H9 (cell line): ENCODE data around the gene PNMA8A. TPM values are rescaled to one million over a fixed set of nuclear protein-coding genes. Genes with fewer than 3 reads are reported as not detected.

Source experiments
- DNase-seq: peaks from one replicate; pipeline ENCODE4 v3.0.0-alpha.2; 2017
- H2AFZ ChIP-seq: one replicate; pipeline ENCODE4 v1.6.1; 2013; ENCODE audit warnings: mild to moderate bottlenecking, low read length, control low read depth, moderate library complexity
- H2AK5ac ChIP-seq: 2 replicates; pipeline ENCODE4 v1.6.1; 2013; ENCODE audit warnings: low read length, control low read depth, mixed read lengths; ENCODE audit not compliant: insufficient read length
- H2BK120ac ChIP-seq: one replicate; pipeline ENCODE4 v1.6.1; 2013; ENCODE audit warnings: low read depth, mild to moderate bottlenecking, low read length, control low read depth, inconsistent platforms; ENCODE audit not compliant: poor library complexity, severe bottlenecking
- H2BK12ac ChIP-seq: 2 replicates; pipeline ENCODE4 v1.6.1; 2013; ENCODE audit warnings: low read length, control low read depth, mixed read lengths, low read depth; ENCODE audit not compliant: insufficient read length
- H2BK15ac ChIP-seq: 2 replicates; pipeline ENCODE4 v1.6.1; 2013; ENCODE audit warnings: low read depth, low read length, control low read depth
- H2BK20ac ChIP-seq: one replicate; pipeline ENCODE4 v1.6.1; 2013; ENCODE audit warnings: low read depth, mild to moderate bottlenecking, low read length, control low read depth, inconsistent platforms; ENCODE audit not compliant: poor library complexity, severe bottlenecking
- H2BK5ac ChIP-seq: 2 replicates; pipeline ENCODE4 v1.6.1; 2013; ENCODE audit warnings: low read length, control low read depth, mixed read lengths; ENCODE audit not compliant: insufficient read length
- H3K14ac ChIP-seq: 2 replicates; pipeline ENCODE4 v1.6.1; 2013; ENCODE audit warnings: low read length, control low read depth; ENCODE audit not compliant: insufficient read depth
- H3K18ac ChIP-seq: 2 replicates; pipeline ENCODE4 v1.6.1; 2013; ENCODE audit warnings: low read depth, mild to moderate bottlenecking, mixed read lengths, low read length, control low read depth; ENCODE audit not compliant: insufficient read length
- H3K23ac ChIP-seq: 2 replicates; pipeline ENCODE4 v1.6.1; 2013; ENCODE audit warnings: low read length, control low read depth, mixed read lengths, low read depth; ENCODE audit not compliant: insufficient read length
- H3K23me2 ChIP-seq: 2 replicates; pipeline ENCODE4 v1.6.1; 2013; ENCODE audit warnings: low read depth, mild to moderate bottlenecking, mixed read lengths, low read length, control low read depth; ENCODE audit not compliant: insufficient read length, poor library complexity, severe bottlenecking
- H3K27ac ChIP-seq: 2 replicates; pipeline ENCODE4 v1.5.1; 2013; ENCODE audit warnings: low read length, control low read depth, mixed read lengths, low read depth; ENCODE audit not compliant: insufficient read length
- H3K27me3 ChIP-seq: 2 replicates; pipeline ENCODE4 v1.6.1; 2013; ENCODE audit warnings: low read length, control low read depth, inconsistent platforms; ENCODE audit not compliant: insufficient read depth
- H3K4ac ChIP-seq: 2 replicates; pipeline ENCODE4 v1.6.1; 2013; ENCODE audit warnings: low read depth, mild to moderate bottlenecking, control low read depth, inconsistent platforms, low read length, moderate library complexity
- H3K4me1 ChIP-seq: 2 replicates; pipeline ENCODE4 v1.6.1; 2013; ENCODE audit warnings: low read length, control low read depth, inconsistent platforms; ENCODE audit not compliant: insufficient read depth
- H3K4me2 ChIP-seq: 2 replicates; pipeline ENCODE4 v1.6.1; 2013; ENCODE audit warnings: low read length, control low read depth, mixed read lengths; ENCODE audit not compliant: insufficient read length, insufficient read depth
- H3K56ac ChIP-seq: 2 replicates; pipeline ENCODE4 v1.6.1; 2013; ENCODE audit warnings: low read depth, mild to moderate bottlenecking, mixed read lengths, low read length, control low read depth; ENCODE audit not compliant: insufficient read length
- H3K79me1 ChIP-seq: 2 replicates; pipeline ENCODE4 v1.6.1; 2013; ENCODE audit warnings: low read depth, mild to moderate bottlenecking, moderate library complexity, low read length, control low read depth, inconsistent platforms; ENCODE audit not compliant: insufficient read depth, poor library complexity, severe bottlenecking
- H3K79me2 ChIP-seq: 2 replicates; pipeline ENCODE4 v1.6.1; 2013; ENCODE audit warnings: low read length, control low read depth, inconsistent platforms; ENCODE audit not compliant: insufficient read depth
- H3K9ac ChIP-seq: 2 replicates; pipeline ENCODE4 v1.6.1; 2013; ENCODE audit warnings: low read length, control low read depth, mixed read lengths; ENCODE audit not compliant: insufficient read length; ENCODE audit errors: extremely low read depth
- H3K9me3 ChIP-seq: one replicate; pipeline ENCODE4 v1.6.1; 2013; ENCODE audit warnings: low read depth, low read length, inconsistent platforms; ENCODE audit not compliant: control insufficient read depth
- H3T11ph ChIP-seq: one replicate; pipeline ENCODE4 v1.6.1; 2013; ENCODE audit warnings: mild to moderate bottlenecking, low read length, control low read depth, inconsistent platforms
- H4K20me1 ChIP-seq: one replicate; pipeline ENCODE4 v1.6.1; 2013; ENCODE audit not compliant: control insufficient read depth, insufficient read length, insufficient read depth
- H4K5ac ChIP-seq: 2 replicates; pipeline ENCODE4 v1.6.1; 2013; ENCODE audit warnings: low read depth, mild to moderate bottlenecking, mixed read lengths, low read length, control low read depth; ENCODE audit not compliant: insufficient read length
- H4K8ac ChIP-seq: replicated peaks from 2 replicates; pipeline ENCODE4 v1.6.1; 2013; ENCODE audit warnings: low read length, control low read depth, mixed read lengths, low read depth; ENCODE audit not compliant: insufficient read length
- H4K91ac ChIP-seq: 2 replicates; pipeline ENCODE4 v1.6.1; 2013; ENCODE audit warnings: low read depth, mild to moderate bottlenecking, moderate library complexity, mixed read lengths, low read length, control low read depth; ENCODE audit not compliant: insufficient read length
- H3K27ac Mint-ChIP-seq, 3 experiments: 2 replicates in 2 of 3; 3 replicates in 1 of 3; pipeline ENCODE4 v1.8.0; 2020 to 2021; ENCODE audit warnings: mixed read lengths in 3 of 3, mild to moderate bottlenecking in 1 of 3, moderate library complexity in 1 of 3
- H3K27me3 Mint-ChIP-seq: 2 replicates; pipeline ENCODE4 v1.8.0; 2021; ENCODE audit warnings: low read depth, mild to moderate bottlenecking, moderate library complexity, mixed read lengths
- H3K36me3 Mint-ChIP-seq, 3 experiments: 2 replicates in 2 of 3; 3 replicates in 1 of 3; pipeline ENCODE4 v1.8.0; 2020 to 2021; ENCODE audit warnings: low read depth in 3 of 3, mixed read lengths in 3 of 3; ENCODE audit not compliant: insufficient read depth in 1 of 3
- H3K4me1 Mint-ChIP-seq, 2 experiments: 2 replicates each; pipeline ENCODE4 v1.8.0; 2020; ENCODE audit warnings: mixed read lengths in 2 of 2
- H3K4me3 Mint-ChIP-seq, 2 experiments: 2 replicates in 1 of 2; 3 replicates in 1 of 2; pipeline ENCODE4 v1.8.0; 2020 to 2021; ENCODE audit warnings: mild to moderate bottlenecking in 2 of 2, mixed read lengths in 2 of 2, moderate library complexity in 1 of 2
- H3K9me3 Mint-ChIP-seq, 2 experiments: 2 replicates in 1 of 2; 3 replicates in 1 of 2; pipeline ENCODE4 v1.8.0; 2020; ENCODE audit warnings: mild to moderate bottlenecking in 2 of 2, mixed read lengths in 2 of 2, moderate library complexity in 1 of 2
- CTCF ChIP-seq: fragments of 200-600 bp; sonication (generic); conservative IDR thresholded peaks from 3 replicates; pipeline ENCODE4 v1.8.0; 2021; ENCODE audit warnings: antibody characterized with exemption, mild to moderate bottlenecking
- WGBS: extraction: QIAGEN DNeasy Blood & Tissue Kit; methylation state at CpG from one replicate; pipeline ENCODE4 v1.1.7; 2013; ENCODE audit warnings: missing lambda C conversion rate, low lambda C conversion rate, mixed read lengths; ENCODE audit not compliant: insufficient read length; ENCODE audit errors: extremely low coverage; 5-methylcytosine and 5-hydroxymethylcytosine counted together
- total RNA-seq: library from RNA; stranded (reverse); gene quantifications from 2 replicates; pipeline ENCODE4 v1.2.1, GENCODE V29; 2021

The PNMA8A gene
- total RNA-seq, 1 experiment from 2014 or later: 22.6 TPM

GRCh38 chr19:46511237-46511636 is 39.9 kb upstream of the PNMA8A start:
- Histone ChIP-seq H3K4me2 (no peak overlapping the region), H2BK120ac (no peak overlapping the region), H4K91ac (no peak overlapping the region), H4K8ac (no peak overlapping the region), H2AFZ (no peak overlapping the region), H2AK5ac (no peak overlapping the region), H3K14ac (no peak overlapping the region), H4K20me1 (no peaks in the 10 kb centered on the region), H3K9ac (no peak overlapping the region), H2BK5ac (no peak overlapping the region), H2BK15ac (no peak overlapping the region), H3K79me2 (no peaks in the 10 kb centered on the region), H3K23ac (no peak overlapping the region), H3K4me1 (no peaks in the 10 kb centered on the region), H3T11ph (no peak overlapping the region), H2BK12ac (no peak overlapping the region), H3K27me3 (no peaks in the 10 kb centered on the region), H3K23me2 (no peaks in the 10 kb centered on the region), H4K5ac (no peak overlapping the region), H3K27ac (no peak overlapping the region), H3K56ac (no peak overlapping the region), H2BK20ac (no peak overlapping the region), H3K79me1 (no peaks in the 10 kb centered on the region), H3K9me3 (no peaks in the 10 kb centered on the region), H3K4ac (no peak overlapping the region), H3K18ac (no peak overlapping the region)
- WGBS: no CpG with 5 or more reads among the region's 4 CpGs
- peaks cover 2% of the 10 kb centered on the region for H3K27me3 Mint-ChIP-seq
- TF ChIP-seq CTCF: no peak
- H3K9me3 Mint-ChIP-seq: peaks cover 6% of the 10 kb centered on the region in 2 experiments; a peak in 3 of 5 replicates
- no peaks in the 10 kb centered on the region; a peak in 1 of 7 replicates for H3K36me3 Mint-ChIP-seq
- DNase-seq: no peak
- no peak overlapping the region for H3K4me3 Mint-ChIP-seq
- peaks cover 3 to 4% of the 10 kb centered on the region in 2 experiments; a peak in 3 of 4 replicates for H3K4me1 Mint-ChIP-seq
- no peak overlapping the region for H3K27ac Mint-ChIP-seq
